AG09309 (cell line): ENCODE results near the gene FZD2.
"Not testable (repeated sequence)": the region's sequence is repeated elsewhere in the genome, so short reads cannot be mapped to it uniquely, and the experiment has no call there.

ENCODE experiments used
- DNase-seq: peaks from one replicate; pipeline ENCODE4 v3.0.0-alpha.2; 2010; ENCODE audit warnings: low read depth
- H3K4me3 ChIP-seq: 2 replicates; pipeline ENCODE4 v1.5.1; 2011; ENCODE audit warnings: mild to moderate bottlenecking, low read depth, low read length, moderate library complexity; ENCODE audit not compliant: control insufficient read depth
- CTCF ChIP-seq: IDR thresholded peaks from 2 replicates; pipeline ENCODE4 v1.5.1; 2011; ENCODE audit warnings: mild to moderate bottlenecking, low read depth, low read length, inconsistent platforms; ENCODE audit not compliant: insufficient read depth, control insufficient read depth; ENCODE audit errors: missing control alignments

Gene FZD2

GRCh38 chr17:44584443-44584842 lies 27.2 kb downstream of the FZD2 start:
- DNase-seq, result no peak
- TF ChIP-seq CTCF, result no peak
- H3K4me3 ChIP-seq, result no peak overlapping the region

- no peak for TF ChIP-seq CTCF
- DNase-seq, result no peak
- H3K4me3 ChIP-seq, result no peak overlapping the region
Measured at GRCh38 chr17:44585315-44585714, 28.0 kb downstream of the FZD2 start.

DNA sequence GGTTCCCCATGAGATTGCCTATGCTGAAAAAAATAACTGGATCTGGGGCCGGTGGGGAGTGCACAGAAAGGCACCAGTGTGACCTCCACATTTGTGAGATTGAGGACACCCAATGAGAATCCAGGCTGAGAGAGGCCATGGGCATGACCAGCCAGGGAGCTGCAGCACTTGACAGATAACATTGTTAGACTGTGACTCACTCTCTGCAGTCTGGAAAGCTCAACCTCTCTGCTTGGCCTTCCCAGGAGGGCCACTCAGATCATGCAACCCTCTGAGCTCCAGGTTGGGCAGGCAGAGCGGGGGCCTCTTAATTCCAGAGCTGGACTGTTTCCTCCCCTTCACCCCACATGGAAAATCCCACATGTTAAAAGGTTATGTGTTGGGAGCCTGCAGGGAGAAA lies 30.1 kb downstream of the FZD2 start:
- H3K4me3 ChIP-seq, result no peak overlapping the region
- no peak for TF ChIP-seq CTCF
- peak; percentile 75 for DNase-seq

GRCh38 chr17:44589316-44590071 lies 32.2 kb downstream of the FZD2 start:
- DNase-seq, result no peak
- no peak for TF ChIP-seq CTCF
- no peak overlapping the region for H3K4me3 ChIP-seq

- DNase-seq, H3K4me3 ChIP-seq: not testable (repeated sequence)
Measured at GRCh38 chr17:44590072-44590462, 32.8 kb downstream of the FZD2 start.

GRCh38 chr17:44590762-44591161 lies 33.5 kb downstream of the FZD2 start:
- H3K4me3 ChIP-seq, DNase-seq: not testable (repeated sequence)

DNA sequence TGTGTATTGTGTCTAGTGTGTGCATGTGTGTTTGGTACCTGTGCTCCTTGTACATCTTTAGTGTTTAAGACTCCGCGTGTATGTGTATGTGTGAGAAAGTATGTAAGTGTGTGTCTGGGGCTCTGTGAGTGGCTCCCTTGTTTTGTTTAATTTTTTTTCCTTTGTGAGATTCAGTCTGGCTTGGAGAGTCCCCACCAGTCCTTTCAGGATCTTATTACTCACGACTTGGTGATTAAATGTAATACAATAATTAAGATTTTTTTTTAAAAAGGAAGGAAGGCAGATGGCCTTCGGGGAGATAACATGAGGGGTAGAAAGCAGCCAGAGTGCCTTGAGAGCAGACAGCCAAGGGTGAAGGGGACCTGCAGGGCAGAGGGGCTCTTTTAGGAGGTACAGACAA lies 33.9 kb downstream of the FZD2 start:
- no peak overlapping the region for H3K4me3 ChIP-seq
- TF ChIP-seq CTCF, result no peak
- DNase-seq, result no peak

- H3K4me3 ChIP-seq, result no peak overlapping the region
- TF ChIP-seq CTCF, result no peak
Measured at GRCh38 chr17:44593156-44593555, 35.9 kb downstream of the FZD2 start.

More at GRCh38 chr17:44593156-44593555, 35.9 kb downstream of the FZD2 start:
- DNase-seq, result no peak
